ENCODE measurements around the gene MYRF. TPM values are rescaled to one million over a fixed set of nuclear protein-coding genes. Genes with fewer than 3 reads are reported as not detected.
A peak's percentile ranks its signal among the peaks of the same experiment; 100 is the strongest.

Gene MYRF
- total and polyA plus RNA-seq, 2 of the 13 experiments (the other 11 are each of a cell fraction or from before 2014, with no cell fraction given): 10.2 to 25.9 TPM

- in situ Hi-C loops (cut with HindIII; ENCODE audit: extremely low pct_ligation_motif_present, low pct_unique_long_range_greater_than_20kb): no loop called here
- no peaks in the 10 kb centered on the region; a peak in 1 of 5 replicates for H3K27me3 ChIP-seq (ENCODE audit: control insufficient read depth in 1 of 2, insufficient read depth in 2 of 2, low read length in 2 of 2)
- ChIA-PET POLR2A (interaction anchor here (1.2 kb wide), 1 partner anchor 9 kb away, joined by 3 read pairs; no protein-coding TSS in a partner anchor), CTCF (ENCODE audit: low intra/inter-chr PET ratio, low total read pairs) (no interaction called here)
- H4K20me1 ChIP-seq (ENCODE audit: insufficient read depth, low read length): no peaks in the 10 kb centered on the region
- H3K4me1 ChIP-seq (ENCODE audit: insufficient read depth, low read length): peaks cover 18% of the 10 kb centered on the region
- intact Hi-C loops (cut with micrococcal nuclease; ENCODE audit: unreplicated experiment): no loop called here
- BruUV-seq (replicated peaks): no TSS peak
- H2AFZ ChIP-seq (ENCODE audit: low read length): no peak overlapping the region
- no peak for ATAC-seq
- H3K36me3 ChIP-seq (replicated peaks in 1 of 2; ENCODE audit: control insufficient read depth in 1 of 2, insufficient read depth in 2 of 2, low read length in 2 of 2): peaks cover 20 to 52% of the 10 kb centered on the region in 2 experiments
- H3K9me3 ChIP-seq (ENCODE audit: low read length): no peaks in the 10 kb centered on the region
- TF ChIP-seq CBFB (CRISPR knock-in tag; IDR thresholded peaks at IDR 0.05) (no peak), FOXP1 (IDR thresholded peaks at IDR 0.05) (no peak), FOXP1 (CRISPR knock-in tag; IDR thresholded peaks at IDR 0.05) (0 out of 2 replicates have a peak, but pooled peaks have one; percentile 40)
- FAIRE-seq: no peak
- H3K4me3 ChIP-seq (replicated peaks in 1 of 3; ENCODE audit: insufficient read depth in 1 of 3, low read depth in 2 of 3, low read length in 3 of 3): no peak overlapping the region
- no peak for DNase-seq (ENCODE audit: low spot score)
- no peak overlapping the region for H3K4me2 ChIP-seq (ENCODE audit: low read depth, low read length)
- no peak overlapping the region for H3K27ac ChIP-seq (ENCODE audit: extremely low read length, insufficient read depth, low read length)
- H3K9ac ChIP-seq (ENCODE audit: insufficient read depth, low read depth, low read length): no peak overlapping the region
- peaks cover 10% of the 10 kb centered on the region for H3K79me2 ChIP-seq (ENCODE audit: insufficient read depth, low read length)
- WGBS (ENCODE audit: low lambda C conversion rate): 91% methylated on average over 3 of the region's 3 CpGs
Measured at GRCh38 chr11:61800331-61801281, 48.2 kb downstream of the MYRF start.

GRCh38 chr11:61802605-61803004 lies 50.2 kb downstream of the MYRF start:
- ChIA-PET CTCF (ENCODE audit: low intra/inter-chr PET ratio, low total read pairs) (no interaction called here), POLR2A (no interaction called here)
- Histone ChIP-seq H3K27me3 (ENCODE audit: control insufficient read depth in 1 of 2, insufficient read depth in 2 of 2, low read length in 2 of 2) (no peaks in the 10 kb centered on the region; a peak in 1 of 5 replicates), H3K79me2 (ENCODE audit: insufficient read depth, low read length) (peaks cover 1% of the 10 kb centered on the region), H3K9ac (ENCODE audit: insufficient read depth, low read depth, low read length) (no peak overlapping the region), H3K4me1 (ENCODE audit: insufficient read depth, low read length) (peaks cover 7% of the 10 kb centered on the region), H3K4me2 (ENCODE audit: low read depth, low read length) (no peak overlapping the region), H3K9me3 (ENCODE audit: low read length) (no peaks in the 10 kb centered on the region), H3K4me3 (replicated peaks in 1 of 3; ENCODE audit: insufficient read depth in 1 of 3, low read depth in 2 of 3, low read length in 3 of 3) (no peak overlapping the region), H3K27ac (ENCODE audit: extremely low read length, insufficient read depth, low read length) (no peak overlapping the region), H2AFZ (ENCODE audit: low read length) (no peak overlapping the region), H4K20me1 (ENCODE audit: insufficient read depth, low read length) (no peaks in the 10 kb centered on the region), H3K36me3 (replicated peaks in 1 of 2; ENCODE audit: control insufficient read depth in 1 of 2, insufficient read depth in 2 of 2, low read length in 2 of 2) (peaks cover 25 to 57% of the 10 kb centered on the region in 2 experiments)
- intact Hi-C loops (cut with micrococcal nuclease; ENCODE audit: unreplicated experiment) (no loop called here), in situ Hi-C loops (cut with HindIII; ENCODE audit: extremely low pct_ligation_motif_present, low pct_unique_long_range_greater_than_20kb) (no loop called here)
- no peak; the same call in 1 of the 3 replicates for ATAC-seq
- no peak for DNase-seq (ENCODE audit: low spot score)
- WGBS (ENCODE audit: low lambda C conversion rate): 95% methylated on average over 6 of the region's 6 CpGs
- FAIRE-seq: no peak
- no TSS peak for BruUV-seq (replicated peaks)
- no peak for TF ChIP-seq ELF1 (CRISPR knock-in tag; IDR thresholded peaks at IDR 0.05)
- TF ChIP-seq ZNF652 (CRISPR knock-in tag; IDR thresholded peaks at IDR 0.05; ENCODE audit: borderline replicate concordance, low read depth): no peak
- TF ChIP-seq SOX6 (IDR thresholded peaks at IDR 0.05): no peak
- no peak for TF ChIP-seq SOX6 (CRISPR knock-in tag; IDR thresholded peaks at IDR 0.05)
- no peak for TF ChIP-seq ASH2L (IDR thresholded peaks at IDR 0.05; ENCODE audit: insufficient read length, low read depth, low read length)
- TF ChIP-seq ZNF563 (CRISPR knock-in tag; IDR thresholded peaks at IDR 0.05): no peak
- TF ChIP-seq PHB2 (IDR thresholded peaks at IDR 0.05; ENCODE audit: partially characterized antibody): no peak
- TF ChIP-seq SRY (CRISPR knock-in tag; IDR thresholded peaks at IDR 0.05): no peak
- TF ChIP-seq SOX13 (IDR thresholded peaks at IDR 0.05): no peak
- no peak for TF ChIP-seq SOX13 (CRISPR knock-in tag; conservative IDR thresholded peaks at IDR 0.05 in 1 of 2, IDR thresholded peaks at IDR 0.05 in 1 of 2)
- no peak for TF ChIP-seq TRIM24 (CRISPR knock-in tag; IDR thresholded peaks at IDR 0.05)
- no peak for TF ChIP-seq JDP2 (CRISPR knock-in tag; IDR thresholded peaks at IDR 0.05; ENCODE audit: borderline replicate concordance)
- no peak for TF ChIP-seq HMG20A (CRISPR knock-in tag; IDR thresholded peaks at IDR 0.05; ENCODE audit: borderline replicate concordance)
- TF ChIP-seq ZNF704 (CRISPR knock-in tag; IDR thresholded peaks at IDR 0.05; ENCODE audit: borderline replicate concordance): no peak
- no peak for TF ChIP-seq PBX3 (CRISPR knock-in tag; IDR thresholded peaks at IDR 0.05; ENCODE audit: borderline replicate concordance)

All from HepG2 (cell line).